GM21360 (cell line): Measurements from ENCODE around the gene SPOPL.
"Not testable (repeated sequence)": the region's sequence is repeated elsewhere in the genome, so short reads cannot be mapped to it uniquely, and the experiment has no call there.

ENCODE experiments used
- ATAC-seq: cut with Tn5 transposase; IDR thresholded peaks from one replicate; pipeline ENCODE4 v1.9.1; 2021; ENCODE audit warnings: mild to moderate bottlenecking, moderate library complexity; ENCODE audit not compliant: unreplicated experiment

The SPOPL gene

DNA sequence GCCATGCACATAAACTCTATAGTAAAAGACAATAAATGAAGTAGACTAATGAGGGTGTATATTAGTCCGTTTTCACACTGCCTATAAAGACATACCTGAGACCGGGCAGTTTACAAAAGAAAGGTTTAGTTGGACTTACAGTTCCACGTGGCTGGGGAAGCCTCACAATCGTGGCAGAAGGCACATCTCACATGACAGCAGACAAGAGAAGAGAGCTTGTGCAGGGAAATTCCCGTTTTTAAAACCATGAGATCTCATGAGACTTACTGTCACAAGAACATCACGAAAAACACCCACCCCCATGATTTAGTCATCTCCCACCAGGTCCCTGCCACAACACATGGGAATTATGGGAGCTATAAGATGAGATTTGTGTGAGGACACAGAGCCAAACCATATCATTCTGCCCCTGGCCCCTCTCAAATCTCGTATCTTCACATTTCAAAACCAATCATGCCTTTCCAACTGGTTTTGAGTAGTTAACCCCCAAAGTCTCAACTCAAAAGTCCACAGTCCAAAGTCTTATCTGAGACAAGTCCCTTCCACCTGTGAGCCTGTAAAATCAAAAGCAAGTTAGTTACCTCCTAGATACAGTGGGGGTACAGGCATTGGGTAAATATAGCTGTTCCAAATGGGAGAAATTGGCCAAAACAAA is 21.6 kb downstream of the SPOPL start:
- peak; percentile 55 for ATAC-seq

- ATAC-seq: not testable (repeated sequence)
Observed at GRCh38 chr2:138523673-138524042, 22.1 kb downstream of the SPOPL start.

DNA sequence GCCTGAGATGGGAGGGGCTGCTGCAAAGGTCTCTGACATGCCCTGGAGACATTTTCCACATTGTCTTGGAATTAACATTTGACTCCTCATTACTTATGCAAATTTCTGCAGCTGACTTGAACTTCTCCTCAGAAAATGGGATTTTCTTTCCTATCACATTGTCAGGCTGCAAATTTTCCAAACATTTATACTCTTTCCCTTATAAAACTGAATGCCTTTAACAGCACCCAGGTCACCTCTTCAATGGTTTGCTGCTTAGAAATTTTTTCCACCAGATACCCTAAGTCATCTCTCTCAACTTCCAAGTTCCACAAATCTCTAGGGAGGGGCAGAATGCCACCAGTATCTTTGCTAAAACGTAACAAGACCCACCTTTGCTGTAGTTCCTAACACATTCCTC is 22.8 kb downstream of the SPOPL start:
- ATAC-seq: not testable (repeated sequence)

GRCh38 chr2:138531913-138532312 is 30.3 kb downstream of the SPOPL start:
- no peak for ATAC-seq

GRCh38 chr2:138534791-138535190 is 33.2 kb downstream of the SPOPL start:
- no peak for ATAC-seq

DNA sequence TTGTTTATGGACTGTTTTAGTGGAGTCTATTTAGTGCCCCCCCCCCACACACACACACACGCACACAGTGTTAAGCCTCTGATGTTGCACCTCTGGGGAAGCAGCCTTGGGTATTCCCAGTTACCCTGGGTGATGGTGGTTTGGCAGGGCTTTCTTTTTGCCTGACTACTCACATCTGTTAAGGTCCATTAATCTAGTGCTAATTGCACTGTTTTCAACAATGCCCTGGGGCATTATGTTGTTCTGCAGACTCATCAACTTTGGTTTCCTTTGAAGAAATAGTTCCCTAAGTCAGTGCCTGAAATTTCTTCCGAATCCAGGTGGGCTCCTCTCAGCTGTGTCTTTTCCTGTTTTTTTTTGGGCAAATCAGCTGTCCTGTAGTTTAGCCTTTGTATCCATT is 34.7 kb downstream of the SPOPL start:
- ATAC-seq: peak; percentile 86

- no peak for ATAC-seq
Observed at GRCh38 chr2:138536740-138537139, 35.2 kb downstream of the SPOPL start.

DNA sequence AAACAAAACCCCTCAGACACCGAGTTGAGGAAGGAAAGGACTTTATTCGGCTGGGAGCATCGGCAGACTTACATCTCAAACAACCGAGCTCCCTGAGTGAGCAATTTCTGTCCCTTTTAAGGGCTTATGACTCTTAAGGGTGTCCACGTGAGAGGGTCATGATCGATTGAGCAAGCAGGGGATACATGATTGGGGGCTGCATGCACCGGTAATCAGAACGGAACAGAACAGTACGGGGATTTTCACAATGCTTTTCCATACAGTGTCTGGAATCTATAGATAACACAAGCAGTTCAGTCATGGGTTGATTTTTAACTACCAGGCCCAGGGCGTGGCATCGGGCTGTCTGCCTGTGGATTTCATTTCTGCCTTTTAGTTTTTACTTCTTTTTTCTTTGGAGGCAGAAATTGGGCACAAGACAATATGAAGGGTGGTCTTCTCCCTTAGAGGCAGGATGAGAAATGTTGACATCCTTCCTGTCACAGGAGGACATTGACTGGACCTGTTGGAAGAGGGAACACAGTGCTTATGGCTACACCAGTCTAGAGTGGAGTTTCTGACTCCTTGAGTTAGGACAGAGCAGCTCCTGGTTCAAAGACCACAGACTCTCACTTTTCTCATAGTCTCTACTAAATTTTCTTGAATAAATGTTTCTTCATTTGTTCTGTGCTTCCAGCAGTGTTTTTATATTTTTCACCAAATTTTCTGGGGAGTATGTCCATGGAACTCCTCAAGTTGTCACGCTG is 35.8 kb downstream of the SPOPL start:
- no peak for ATAC-seq

DNA sequence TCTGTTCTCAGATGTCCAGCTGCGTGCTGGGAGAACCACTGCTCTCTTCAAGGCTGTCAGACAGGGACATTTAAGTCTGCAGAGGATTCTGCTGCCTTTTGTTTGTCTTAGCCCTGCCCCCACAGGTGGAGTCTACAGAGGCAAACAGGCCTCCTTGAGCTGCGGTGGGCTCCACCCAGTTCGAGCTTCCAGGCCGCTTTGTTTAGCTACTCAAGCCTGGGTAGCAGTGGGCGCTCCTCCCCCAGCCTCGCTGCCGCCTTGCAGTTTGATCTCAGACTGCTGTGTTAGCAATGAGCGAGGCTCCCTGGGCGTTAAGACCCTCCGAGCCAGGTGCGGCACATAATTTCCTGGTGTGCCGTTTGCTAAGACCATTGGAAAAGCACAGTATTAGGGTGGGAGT is 42.6 kb downstream of the SPOPL start:
- ATAC-seq: not testable (repeated sequence)

DNA sequence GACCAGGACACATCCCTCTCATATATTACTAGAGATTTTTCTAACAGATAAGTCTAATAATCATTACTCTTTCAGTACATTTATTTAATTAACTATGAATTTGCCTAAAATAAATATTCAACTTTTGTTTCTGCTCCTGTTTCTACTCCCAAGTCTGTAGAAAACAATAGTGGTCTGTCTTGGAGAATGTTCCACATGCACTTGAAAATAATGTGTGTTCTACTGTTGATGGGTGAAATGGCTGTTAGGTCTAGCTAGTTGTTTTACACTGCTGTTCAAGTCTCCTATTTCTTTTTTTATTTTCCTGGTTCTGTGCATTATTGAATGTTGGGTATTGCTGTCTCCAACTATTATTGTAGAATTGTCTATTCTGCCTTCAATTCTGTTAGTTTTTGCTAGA is 47.2 kb downstream of the SPOPL start:
- no peak for ATAC-seq

DNA sequence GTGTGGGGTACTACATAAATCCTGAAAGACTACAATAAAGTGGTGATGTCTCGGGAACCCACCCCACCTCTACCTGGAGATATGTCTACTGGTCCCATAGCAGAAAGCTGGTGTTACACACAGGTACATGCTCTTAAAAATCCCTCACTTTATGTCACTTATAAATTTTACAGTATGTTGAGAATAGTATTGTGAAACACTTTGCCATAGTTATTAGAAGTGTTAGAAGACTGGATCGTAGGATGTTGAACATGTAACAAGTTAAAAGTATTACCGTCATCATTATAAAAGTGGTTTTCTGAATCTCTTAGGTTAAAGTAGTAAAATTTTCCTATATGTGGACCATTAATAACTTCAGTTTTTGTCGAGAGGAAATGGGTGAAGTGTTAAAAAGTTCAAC is 48.6 kb downstream of the SPOPL start:
- no peak for ATAC-seq

DNA sequence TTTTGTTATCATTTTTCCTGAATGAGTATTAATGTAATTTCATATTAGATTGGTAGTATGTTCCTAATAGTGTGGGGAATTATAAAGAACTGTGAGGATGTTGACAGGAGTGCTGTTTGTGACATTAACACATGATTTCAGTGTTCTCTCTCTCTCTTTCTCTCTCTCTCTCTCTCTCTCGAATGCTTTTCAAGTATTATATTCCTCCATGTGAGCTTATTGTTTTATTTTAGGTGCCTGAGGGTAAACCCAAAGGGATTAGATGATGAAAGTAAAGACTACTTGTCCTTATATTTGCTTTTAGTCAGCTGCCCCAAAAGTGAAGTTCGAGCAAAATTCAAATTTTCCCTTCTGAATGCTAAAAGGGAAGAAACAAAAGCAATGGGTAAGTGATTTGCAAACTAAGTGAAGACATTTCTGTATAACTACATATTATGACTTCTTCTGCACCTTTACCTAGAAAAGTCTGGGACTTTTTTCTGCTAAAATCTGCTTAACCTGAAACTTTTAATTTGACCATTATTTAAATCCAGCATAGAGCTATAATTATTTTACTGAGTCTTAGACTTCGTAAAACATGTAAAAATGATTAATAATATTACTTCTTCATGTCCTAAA is 49.2 kb downstream of the SPOPL start:
- no peak for ATAC-seq

DNA sequence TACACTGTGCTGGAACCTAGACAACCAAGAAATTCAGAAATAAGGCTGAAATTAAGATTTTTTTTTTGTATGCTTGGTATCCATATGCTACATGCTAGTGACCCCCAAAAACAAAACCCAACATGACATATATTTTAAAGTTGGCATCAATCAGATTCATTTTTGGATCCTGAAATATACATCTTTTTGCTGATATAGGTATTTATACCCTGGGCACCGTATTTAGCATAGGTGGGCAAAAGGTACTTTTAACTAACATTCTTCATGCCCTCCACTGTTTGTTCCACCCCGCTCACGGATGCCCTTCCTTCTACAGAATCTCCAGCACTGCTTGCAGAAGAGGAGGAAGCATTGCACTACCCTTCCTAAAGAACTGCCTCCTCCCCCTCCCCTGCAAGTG is 52.6 kb downstream of the SPOPL start:
- no peak for ATAC-seq

GRCh38 chr2:138559641-138560040 is 58.1 kb downstream of the SPOPL start:
- ATAC-seq: no peak

DNA sequence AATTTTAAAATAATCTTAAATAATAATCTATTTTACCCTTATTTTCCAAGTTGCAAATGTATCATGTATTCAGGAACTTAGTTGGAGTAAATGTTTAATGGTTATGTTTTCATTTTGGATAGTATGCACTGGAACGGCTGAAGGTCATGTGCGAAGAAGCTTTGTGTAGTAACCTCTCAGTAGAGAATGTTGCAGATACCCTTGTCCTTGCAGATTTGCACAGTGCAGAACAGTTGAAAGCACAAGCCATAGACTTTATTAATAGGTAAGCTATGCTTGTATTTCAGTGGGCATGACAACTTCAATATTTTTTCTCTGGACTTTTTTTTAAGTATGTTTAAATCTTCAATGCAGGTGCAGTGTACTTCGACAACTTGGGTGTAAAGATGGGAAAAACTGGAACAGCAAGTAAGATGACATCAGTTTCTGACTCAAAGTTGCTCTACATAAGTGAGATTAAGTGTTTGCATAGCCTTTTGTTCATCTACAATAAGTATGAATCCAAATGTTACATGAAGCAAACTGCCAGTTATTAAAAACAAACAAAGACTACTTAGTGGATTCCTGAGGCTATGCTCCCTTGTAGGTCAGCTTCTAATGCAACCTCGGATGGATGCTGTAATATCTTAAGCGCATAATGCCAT is 63.1 kb downstream of the SPOPL start:
- ATAC-seq: no peak

DNA sequence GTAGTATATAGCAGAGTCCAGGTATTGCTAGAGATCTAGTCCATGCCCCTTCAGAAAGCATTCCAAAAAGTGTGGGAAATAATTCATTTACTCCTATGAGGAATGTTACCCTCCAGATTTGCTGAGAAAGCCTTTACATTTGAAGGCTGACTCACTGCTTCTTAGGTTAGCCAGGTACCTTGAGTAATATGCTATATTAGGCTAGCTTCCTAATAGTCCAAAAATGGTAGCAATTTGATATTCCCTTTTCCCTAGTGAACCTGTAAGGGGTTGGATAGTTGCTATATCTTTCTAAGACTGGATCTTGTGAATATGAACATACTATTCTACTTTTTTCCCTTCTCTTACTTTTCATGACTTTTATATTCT is 63.6 kb downstream of the SPOPL start:
- ATAC-seq: no peak

DNA sequence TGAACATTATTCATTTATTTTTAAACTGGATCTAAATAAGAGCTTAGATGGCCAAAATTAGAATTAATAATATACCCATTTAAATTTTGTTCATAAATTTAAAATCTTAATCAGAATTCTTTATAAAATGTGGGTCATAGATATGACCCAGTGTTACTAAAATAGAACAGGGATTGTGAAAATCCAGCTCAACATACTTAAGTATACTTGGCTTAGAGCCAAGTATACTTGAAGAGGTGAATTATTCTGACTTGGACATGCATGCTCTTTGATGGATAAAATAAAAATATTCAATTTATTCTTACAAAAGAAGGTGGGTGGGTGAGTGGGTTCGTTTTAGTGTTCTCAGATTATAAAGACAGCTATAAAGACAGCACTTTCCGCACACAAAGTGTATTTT is 70.7 kb downstream of the SPOPL start:
- no peak for ATAC-seq

DNA sequence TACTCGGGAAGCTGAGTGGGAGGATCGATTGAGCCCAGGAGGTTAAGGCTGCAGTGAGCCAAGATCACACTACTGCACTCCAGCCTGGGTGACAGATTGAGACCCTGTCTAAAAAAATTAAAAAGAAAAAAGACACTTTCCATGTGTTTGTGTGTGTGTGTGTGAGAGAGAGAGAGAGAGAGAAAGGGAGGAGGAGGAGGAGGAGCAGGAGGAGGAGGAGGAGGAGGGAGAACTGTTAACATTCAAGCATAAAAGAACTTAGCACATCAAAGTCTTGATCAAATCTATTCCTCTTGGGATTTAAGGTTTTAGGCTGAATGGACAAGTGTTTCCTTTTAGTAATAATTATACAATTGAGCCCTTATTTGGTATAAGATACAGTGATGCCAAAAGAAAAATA is 75.5 kb downstream of the SPOPL start:
- no peak for ATAC-seq

DNA sequence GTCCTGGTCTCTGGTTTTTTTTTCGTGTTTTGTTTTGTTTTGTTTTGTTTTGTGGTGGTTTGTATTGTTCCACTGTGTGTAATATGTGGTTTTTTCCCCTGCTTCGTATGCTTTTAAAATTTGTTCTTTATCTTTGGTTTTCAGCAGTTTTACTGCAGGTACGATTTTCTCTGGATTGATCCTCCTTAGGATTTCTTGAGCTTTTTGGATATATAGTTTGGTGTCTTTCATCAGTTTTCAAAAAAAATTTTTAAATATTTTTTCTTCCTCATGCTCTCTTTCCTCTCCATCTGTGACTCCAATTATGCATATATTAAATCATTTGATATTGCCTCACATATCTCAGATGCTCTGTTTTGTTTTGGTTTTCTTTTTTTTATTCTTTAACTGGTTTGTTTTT is 78.0 kb downstream of the SPOPL start:
- ATAC-seq: no peak

GRCh38 chr2:138581909-138582308 is 80.3 kb downstream of the SPOPL start:
- ATAC-seq: no peak

GRCh38 chr2:138589663-138590062 is 88.1 kb downstream of the SPOPL start:
- ATAC-seq: no peak

DNA sequence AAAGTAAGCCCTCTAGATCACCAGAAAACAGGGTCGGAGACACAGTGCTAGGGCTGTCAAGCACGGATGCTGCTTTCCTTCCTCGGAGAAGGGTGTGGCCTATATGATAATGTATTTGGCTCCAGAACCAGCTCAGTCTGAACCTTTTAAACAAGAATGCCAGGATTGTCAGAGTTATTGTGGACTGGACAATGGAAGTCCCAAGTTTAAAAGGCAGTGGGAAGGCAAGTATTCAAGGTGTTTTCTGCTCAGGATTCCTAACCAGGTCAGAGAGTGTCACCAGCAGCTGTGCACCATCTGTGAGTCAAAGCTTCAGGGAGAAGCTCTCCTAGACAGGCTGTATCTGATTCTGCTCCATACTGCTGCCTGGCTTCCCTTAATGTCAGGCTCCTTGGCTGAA is 94.8 kb downstream of the SPOPL start:
- no peak for ATAC-seq
